ENCODE results near the gene SHC4.

- no peak for TF ChIP-seq CTCF (IDR thresholded peaks at IDR 0.05)
- no peak for TF ChIP-seq POLR2A (IDR thresholded peaks at IDR 0.05)
These were observed 34.7 kb downstream of the SHC4 start for GRCh38 chr15:48928877-48929538.

All from lower leg skin (tissue), 3 donors.